Left colon (tissue), 2 donors: ENCODE data around the gene CNGB1. TPM values are rescaled to one million over a fixed set of nuclear protein-coding genes. Genes with fewer than 3 reads are reported as not detected.
"Not testable (repeated sequence)": the region's sequence is repeated elsewhere in the genome, so short reads cannot be mapped to it uniquely, and the experiment has no call there.

ENCODE experiments used
- ATAC-seq: fragments of 200-7000 bp; cut with Tn5 transposase; one replicate; pipeline ENCODE4 v1.9.1; 2020; ENCODE audit warnings: mild to moderate bottlenecking, moderate library complexity
- DNase-seq, 2 donors: peaks; one replicate each; pipeline ENCODE4 v3.0.0-alpha.2; 2020
- intact Hi-C, 2 donors: fragments of 100-400 bp; cut with DNase I in 1 of 2; cut with micrococcal nuclease in 1 of 2; formaldehyde crosslinking; loops; one replicate each; pipeline versions ENCODE4 v1.11.2 to v1.14.0; 2022; cut with DNase I, micrococcal nuclease
- long read RNA-seq: library from polyadenylated mRNA; unstranded; transcript quantifications from one replicate; pipeline ENCODE4 v2.0.0, GENCODE V29; 2021
- total RNA-seq, 2 donors: library from RNA; stranded (reverse); fragmentation: NEBNext Ultra II Directional; extraction: Animal tissue kit (Norgen Biotek cat#: 25700); gene quantifications; one replicate each; pipeline ENCODE4 v1.2.1, GENCODE V29; 2021
- donor health status: DM: no; HTN: no; CAD: no.
- donor health status: DM: yes; HTN: yes; CAD: no.

Gene CNGB1
- under 1 TPM; 0.17 to 0.49 TPM for total RNA-seq
- long read RNA-seq: 0 reads

GRCh38 chr16:57970970-57971369 is at the start of gene CNGB1:
Gene CNGB1, minus strand, starts transcription at chr16:57971128. Its CDS starts 3,842 bp downstream, at chr16:57967286.
- ATAC-seq: no peak
- intact Hi-C loops: no loop called here
- DNase-seq: no peak

GRCh38 chr16:58019866-58020538 is 49.1 kb upstream of the CNGB1 start:
- ATAC-seq (no peak), DNase-seq (no peak)
- intact Hi-C loops: loop anchor here (2.0 to 10.0 kb wide), 4 partner anchors 105 to 225 kb away; partner anchors contain the start of genes CFAP20 (in 1 of the 2) and CSNK2A2 (in 1 of the 2)

GRCh38 chr16:58018803-58019202 is 47.9 kb upstream of the CNGB1 start:
- DNase-seq (no peak), ATAC-seq (no peak)
- intact Hi-C loops: no loop called here

GRCh38 chr16:58016840-58017446 is 46.0 kb upstream of the CNGB1 start:
- intact Hi-C loops: no loop called here
- no peak for ATAC-seq
- DNase-seq: no peak

- ATAC-seq (no peak), DNase-seq (no peak)
- intact Hi-C loops: no loop called here
Measured at GRCh38 chr16:58013201-58013956, 42.5 kb upstream of the CNGB1 start.

- intact Hi-C loops: no loop called here
- no peak for ATAC-seq
- DNase-seq: no peak
Measured at GRCh38 chr16:58012481-58012880, 41.6 kb upstream of the CNGB1 start.

GRCh38 chr16:58011652-58012051 is 40.7 kb upstream of the CNGB1 start:
- intact Hi-C loops: no loop called here

GRCh38 chr16:58010886-58011285 is 40.0 kb upstream of the CNGB1 start:
- no peak for ATAC-seq
- no peak for DNase-seq
- intact Hi-C loops: no loop called here

More at GRCh38 chr16:58011652-58012051, 40.7 kb upstream of the CNGB1 start:
- ATAC-seq: no peak
- DNase-seq: no peak

- intact Hi-C loops: no loop called here
- no peak for DNase-seq
- no peak for ATAC-seq
Measured at GRCh38 chr16:58009856-58010416, 39.0 kb upstream of the CNGB1 start.

- intact Hi-C loops: loop anchor here in 1 of 2 donors (5.0 kb wide), 1 partner anchor 107 kb away; no protein-coding TSS in a partner anchor
- not testable (repeated sequence) for ATAC-seq, DNase-seq
Measured at GRCh38 chr16:58004736-58005135, 33.8 kb upstream of the CNGB1 start.

GRCh38 chr16:58002936-58003335 is 32.0 kb upstream of the CNGB1 start:
- no peak for DNase-seq
- intact Hi-C loops: loop anchor here in 1 of 2 donors (5.0 kb wide), 1 partner anchor 106 kb away; no protein-coding TSS in a partner anchor
- no peak for ATAC-seq

GRCh38 chr16:58002416-58002800 is 31.5 kb upstream of the CNGB1 start:
- no peak for ATAC-seq
- intact Hi-C loops: loop anchor here in 1 of 2 donors (5.0 kb wide), 1 partner anchor 105 kb away; no protein-coding TSS in a partner anchor
- DNase-seq: no peak

GRCh38 chr16:58001781-58002415 is 31.0 kb upstream of the CNGB1 start:
- intact Hi-C loops: loop anchor here in 1 of 2 donors (5.0 kb wide), 1 partner anchor 105 kb away; no protein-coding TSS in a partner anchor
- ATAC-seq (no peak), DNase-seq (no peak)

- DNase-seq (peak; percentile 81 to 90), ATAC-seq (peak; percentile 90)
- intact Hi-C loops: loop anchor here in 1 of 2 donors (5.0 kb wide), 1 partner anchor 104 kb away; no protein-coding TSS in a partner anchor
Measured at GRCh38 chr16:58000706-58001676, 30.1 kb upstream of the CNGB1 start, which contains the start of gene USB1. Gene USB1, plus strand, starts transcription at chr16:58001407. Its CDS starts 77 bp downstream, at chr16:58001484.

GRCh38 chr16:57999971-58000705 is 29.2 kb upstream of the CNGB1 start, which contains the start of gene ZNF319:
Gene ZNF319, minus strand, starts transcription at chr16:58000672. Its CDS starts 2,407 bp downstream, at chr16:57998265.
- DNase-seq: peak in 1 of 2 donors; percentile 42
- peak; percentile 8 for ATAC-seq
- intact Hi-C loops: loop anchor here (5.0 to 10.0 kb wide), 3 partner anchors 95 to 245 kb away; no protein-coding TSS in a partner anchor

- intact Hi-C loops: loop anchor here (10.0 kb wide), 2 partner anchors 95 to 245 kb away; no protein-coding TSS in a partner anchor
- ATAC-seq (no peak), DNase-seq (no peak)
Measured at GRCh38 chr16:57999366-57999970, 28.5 kb upstream of the CNGB1 start.
